DMS153 (cell line): Measurements from ENCODE around the gene NCAPH2.

Experiments used
- DNase-seq: peaks from one replicate; lab custom pipeline; 2025; lab: John Stamatoyannopoulos, UW

Gene NCAPH2

DNA sequence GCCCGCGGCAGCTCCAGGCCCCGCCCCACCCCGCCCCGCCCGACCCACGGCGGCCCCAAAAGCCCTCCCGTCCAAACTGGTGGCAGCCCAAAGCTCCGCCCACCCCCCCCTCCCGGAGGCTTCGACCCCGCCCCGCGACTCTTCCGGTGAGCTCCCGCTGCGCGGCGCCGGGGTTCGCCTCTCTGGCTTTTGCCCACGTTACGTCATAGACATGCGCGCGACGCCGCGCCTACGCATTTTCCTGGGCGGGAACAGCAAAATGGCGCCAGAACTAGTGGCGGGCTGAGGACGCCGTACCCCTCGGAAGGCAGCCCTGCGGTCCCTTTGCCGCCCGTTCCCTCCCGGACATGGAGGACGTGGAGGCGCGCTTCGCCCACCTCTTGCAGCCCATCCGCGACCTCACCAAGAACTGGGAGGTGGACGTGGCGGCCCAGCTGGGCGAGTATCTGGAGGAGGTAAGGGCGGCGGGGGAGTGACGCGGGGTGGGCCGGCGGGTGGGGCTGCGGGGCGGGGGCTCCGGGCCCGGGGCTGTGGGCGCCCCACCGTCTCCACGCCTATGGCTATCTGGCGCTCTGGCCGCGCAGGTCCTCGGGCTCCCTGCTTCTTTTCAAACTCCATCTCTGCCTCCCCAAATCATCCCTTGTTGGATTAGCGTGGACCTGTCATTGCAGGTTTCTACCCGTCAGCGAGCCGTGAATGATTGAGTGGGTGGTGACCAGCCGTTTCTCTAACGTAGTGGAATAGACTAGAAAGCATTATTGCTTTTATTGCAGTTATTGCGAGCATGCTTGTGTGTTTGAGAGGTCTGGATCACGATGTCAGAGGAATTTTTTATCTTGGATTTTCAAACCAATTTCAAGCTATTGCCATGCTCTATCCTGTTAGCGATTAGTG lies at the start of gene NCAPH2:
Gene NCAPH2, plus strand, starts transcription at position 234 of the 894 bp plus-strand sequence. Its CDS starts 114 bp downstream, at position 348.
- DNase-seq, result peak; percentile 95

GRCh38 chr22:50459016-50459415 lies 49.0 kb upstream of the NCAPH2 start:
- DNase-seq, result no peak

DNA sequence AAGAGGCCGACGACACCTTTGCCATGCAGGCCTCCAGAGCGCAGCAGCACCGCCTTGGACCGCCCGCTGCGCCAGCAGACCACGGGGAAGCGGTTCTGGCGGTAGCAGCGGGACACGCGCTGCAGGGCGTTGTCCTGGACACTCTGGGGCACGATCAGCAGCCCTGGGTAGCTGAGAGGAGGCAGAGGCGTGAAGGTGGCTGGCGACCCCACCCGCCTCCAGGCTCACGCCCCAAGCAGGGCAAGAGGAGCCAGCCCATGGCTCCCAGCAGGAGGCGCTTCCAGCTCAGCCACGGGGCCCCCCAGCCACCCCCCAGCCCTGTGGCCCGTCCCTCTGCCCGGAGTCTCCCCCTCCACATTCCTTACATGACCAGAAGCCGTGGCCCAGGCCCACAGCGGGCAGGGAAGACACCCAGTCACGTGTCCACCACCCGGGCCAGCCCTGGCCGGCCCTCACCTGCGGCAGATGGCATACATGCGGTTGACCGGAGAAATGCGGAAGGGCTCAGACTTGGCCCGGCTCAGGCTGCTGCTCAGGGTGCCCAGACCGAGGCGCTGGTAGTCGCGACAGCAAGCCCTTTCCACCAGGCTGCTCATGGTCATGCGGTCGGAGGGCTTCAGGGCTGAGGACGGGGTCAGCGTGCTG lies 48.4 kb upstream of the NCAPH2 start:
- no peak for DNase-seq

GRCh38 chr22:50460938-50461337 lies 47.1 kb upstream of the NCAPH2 start:
- DNase-seq, result no peak

DNA sequence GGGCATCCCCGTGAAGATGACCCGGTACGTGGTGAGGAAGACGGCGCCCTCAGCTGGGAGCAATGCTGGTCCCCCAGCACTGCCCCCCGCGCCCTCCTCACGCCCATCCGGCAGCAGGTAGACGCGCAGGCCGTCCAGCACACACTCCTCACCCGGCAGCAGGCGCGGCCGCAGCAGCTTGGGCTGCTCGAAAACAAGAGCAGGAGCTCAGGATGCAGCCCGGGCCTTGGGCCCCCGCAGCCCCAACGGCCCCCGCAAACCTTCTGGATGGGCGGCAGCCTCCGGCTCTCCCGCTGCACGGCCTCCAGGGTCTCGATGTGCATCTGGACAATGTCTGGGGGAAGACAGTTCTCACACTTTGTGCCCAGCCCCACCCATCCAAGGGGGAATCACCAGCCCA lies 46.5 kb upstream of the NCAPH2 start:
- DNase-seq, result no peak

- no peak for DNase-seq
Measured at GRCh38 chr22:50461979-50462540, 46.0 kb upstream of the NCAPH2 start.

DNA sequence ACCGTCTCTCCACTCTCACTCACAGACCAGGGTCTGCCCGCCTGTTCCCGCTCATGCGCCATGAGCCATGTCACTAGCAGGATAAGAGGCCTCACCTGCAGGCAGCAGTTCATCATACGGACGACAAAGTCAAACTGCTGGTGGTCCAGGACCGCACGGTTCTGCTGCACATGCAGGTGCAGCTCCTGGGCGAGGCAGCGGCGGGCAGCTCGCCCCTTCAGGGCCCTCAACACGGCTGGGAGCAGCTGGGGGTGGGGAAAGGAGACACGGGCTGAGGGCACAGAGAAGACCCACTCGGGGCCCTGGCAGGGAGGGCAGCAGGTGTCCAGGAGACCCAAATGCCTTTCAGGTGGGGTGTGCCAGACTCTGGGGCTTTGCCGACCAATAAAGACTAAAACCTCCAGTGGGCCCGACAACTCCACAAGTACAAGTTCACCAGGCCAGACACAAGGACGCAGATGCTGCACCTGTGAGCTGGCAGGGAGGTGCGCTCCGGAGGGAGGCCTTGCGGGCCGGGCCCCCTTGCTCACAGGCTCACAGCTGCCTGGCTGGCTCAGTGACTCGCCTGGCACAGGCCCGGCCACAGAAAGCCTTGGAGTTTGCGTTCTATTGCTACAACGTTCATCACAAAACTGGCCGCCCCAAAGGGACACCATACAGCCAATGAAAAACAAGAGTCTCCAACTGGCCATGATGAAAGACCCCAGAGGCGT lies 44.7 kb upstream of the NCAPH2 start:
- no peak for DNase-seq

DNA sequence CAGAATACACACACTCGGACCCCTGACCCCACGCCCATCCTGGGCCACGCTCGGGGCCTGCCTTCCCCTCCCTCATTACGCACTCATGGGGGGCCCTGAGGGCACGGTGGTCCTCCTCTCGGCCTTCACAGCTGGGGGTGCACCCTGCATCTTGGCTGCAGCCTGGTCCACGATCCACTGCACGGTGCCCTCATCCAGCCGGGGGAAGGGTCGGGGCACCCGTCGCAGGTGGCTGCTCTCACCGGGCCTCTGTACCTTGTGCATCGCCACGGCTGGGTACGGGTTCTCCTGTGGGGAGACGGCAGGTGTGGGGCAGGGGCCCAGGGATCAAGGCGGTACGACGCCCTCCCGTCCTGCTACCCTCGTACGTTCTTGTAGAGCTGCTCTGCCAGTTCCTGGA lies 43.6 kb upstream of the NCAPH2 start:
- DNase-seq, result no peak

DNA sequence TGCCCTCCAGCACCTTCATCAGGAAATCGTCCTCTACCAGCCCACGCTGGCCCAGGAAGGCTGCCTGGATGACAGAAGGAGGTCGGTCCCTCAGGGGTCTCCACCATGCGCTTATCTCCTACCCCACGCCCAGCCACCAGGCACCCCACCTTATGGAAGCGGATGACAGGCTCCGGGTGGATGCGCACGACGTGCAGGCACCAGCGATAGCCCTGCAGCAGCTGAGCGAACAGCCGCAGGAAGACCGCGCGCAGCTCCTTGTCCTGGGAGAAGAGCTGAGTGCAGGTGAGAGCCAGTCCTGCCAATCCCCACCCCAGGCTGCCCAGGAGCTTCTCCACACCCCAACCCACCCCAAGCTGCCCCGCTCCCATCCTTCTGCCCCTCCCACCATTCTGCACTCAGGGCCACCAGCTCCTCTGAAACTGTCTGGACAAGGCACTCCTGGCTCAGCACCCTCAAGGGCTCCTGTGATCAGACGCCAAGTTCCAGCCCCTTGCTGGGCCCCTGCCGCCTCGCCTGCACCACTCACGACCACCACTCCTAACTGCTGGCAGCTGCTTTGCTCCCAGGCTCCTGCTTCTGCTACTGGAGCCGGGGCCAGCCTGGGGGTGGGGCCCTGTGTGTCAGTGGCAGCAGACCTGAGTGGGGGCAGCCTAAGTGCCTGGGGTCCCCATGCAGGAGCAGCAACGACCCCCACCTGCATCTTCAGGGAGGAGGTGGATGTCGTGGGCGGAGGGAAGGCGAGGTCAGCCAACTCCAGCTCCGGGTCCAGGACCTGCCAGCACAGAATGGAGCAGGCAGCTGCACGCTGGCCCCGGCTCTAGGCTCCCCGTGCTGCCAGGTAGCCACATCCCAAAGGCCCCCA lies 42.7 kb upstream of the NCAPH2 start:
- DNase-seq, result no peak

GRCh38 chr22:50467341-50467740 lies 40.7 kb upstream of the NCAPH2 start:
- no peak for DNase-seq

- no peak for DNase-seq
Measured at GRCh38 chr22:50467773-50468440, 40.1 kb upstream of the NCAPH2 start.

DNA sequence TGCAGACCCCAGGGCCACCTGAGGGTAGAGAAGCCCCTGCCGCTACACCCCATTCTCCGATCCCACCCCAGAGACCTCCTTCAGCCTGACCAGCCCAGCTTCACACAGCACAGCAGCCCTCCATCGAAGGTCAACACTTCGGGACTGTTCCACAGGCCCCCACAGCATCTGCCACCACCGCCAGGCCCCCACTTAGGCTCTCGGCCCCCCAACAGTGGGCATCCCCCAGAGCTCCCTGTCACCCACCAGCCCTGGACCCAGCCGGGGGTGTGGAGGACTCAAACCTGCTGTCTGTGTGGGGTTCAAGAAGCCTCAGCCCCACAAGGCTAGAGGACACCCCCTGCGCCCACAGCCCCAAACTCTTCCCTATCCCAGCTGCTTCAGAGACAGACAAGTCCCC lies 39.4 kb upstream of the NCAPH2 start:
- no peak for DNase-seq

DNA sequence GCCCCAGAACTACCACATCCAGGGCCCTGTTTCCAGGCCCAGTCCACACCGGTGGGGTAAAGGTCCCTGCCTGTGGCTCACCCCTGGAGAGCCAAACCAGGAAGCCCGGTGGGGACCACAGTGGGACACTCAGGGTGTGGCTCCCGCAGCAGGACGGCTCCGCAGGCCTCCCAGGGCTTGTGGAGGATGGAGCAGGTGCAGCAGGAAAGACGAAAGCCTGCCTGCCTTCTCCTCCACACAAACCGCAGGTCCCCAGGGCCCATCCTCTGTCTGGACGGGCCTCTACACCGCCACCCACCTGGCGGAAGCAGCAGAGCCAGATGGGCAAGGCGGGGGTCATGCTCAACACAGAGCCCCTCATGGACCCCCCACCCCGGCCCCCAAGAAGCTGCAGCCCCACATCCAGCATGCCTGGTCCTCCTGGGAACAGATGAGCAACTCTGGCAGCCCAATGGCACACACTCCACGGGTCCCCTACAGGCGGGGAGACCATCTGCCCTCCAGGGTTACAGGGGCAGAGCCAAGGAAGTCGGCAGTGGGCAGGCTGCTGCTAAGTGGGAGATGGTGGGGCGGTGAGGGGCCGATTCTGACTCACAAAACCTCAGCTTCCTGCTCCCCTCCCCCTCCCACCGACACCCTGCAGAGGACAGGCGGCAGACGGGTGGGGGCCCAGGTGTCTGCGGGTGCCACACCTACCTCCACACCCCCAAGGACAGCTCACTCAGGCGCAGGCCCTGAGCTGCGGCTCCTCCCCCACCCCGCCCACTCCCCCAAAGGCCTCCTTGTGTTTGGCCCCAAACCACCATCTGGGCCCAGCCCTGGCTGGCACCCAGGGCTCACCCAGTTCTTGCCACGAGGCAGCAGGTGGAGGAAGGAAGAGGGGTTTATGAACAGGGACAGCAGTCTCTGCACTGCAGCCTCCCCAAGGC lies 38.4 kb upstream of the NCAPH2 start:
- DNase-seq, result peak; percentile 87

GRCh38 chr22:50470491-50470890 lies 37.5 kb upstream of the NCAPH2 start:
- DNase-seq, result no peak

- DNase-seq, result no peak
Measured at GRCh38 chr22:50471197-50471847, 36.7 kb upstream of the NCAPH2 start.

GRCh38 chr22:50471962-50472361 lies 36.1 kb upstream of the NCAPH2 start:
- no peak for DNase-seq

- no peak for DNase-seq
Measured at GRCh38 chr22:50473088-50473487, 34.9 kb upstream of the NCAPH2 start.

- DNase-seq, result no peak
Measured at GRCh38 chr22:50473855-50474671, 34.0 kb upstream of the NCAPH2 start.
